ENCODE data around the gene TMC1. TPM values are rescaled to one million over a fixed set of nuclear protein-coding genes. Genes with fewer than 3 reads are reported as not detected.

TMC1 gene
- total RNA-seq, 4 donors from 2014 or later: 1.2 to 15.7 TPM; not detected in 2

DNA sequence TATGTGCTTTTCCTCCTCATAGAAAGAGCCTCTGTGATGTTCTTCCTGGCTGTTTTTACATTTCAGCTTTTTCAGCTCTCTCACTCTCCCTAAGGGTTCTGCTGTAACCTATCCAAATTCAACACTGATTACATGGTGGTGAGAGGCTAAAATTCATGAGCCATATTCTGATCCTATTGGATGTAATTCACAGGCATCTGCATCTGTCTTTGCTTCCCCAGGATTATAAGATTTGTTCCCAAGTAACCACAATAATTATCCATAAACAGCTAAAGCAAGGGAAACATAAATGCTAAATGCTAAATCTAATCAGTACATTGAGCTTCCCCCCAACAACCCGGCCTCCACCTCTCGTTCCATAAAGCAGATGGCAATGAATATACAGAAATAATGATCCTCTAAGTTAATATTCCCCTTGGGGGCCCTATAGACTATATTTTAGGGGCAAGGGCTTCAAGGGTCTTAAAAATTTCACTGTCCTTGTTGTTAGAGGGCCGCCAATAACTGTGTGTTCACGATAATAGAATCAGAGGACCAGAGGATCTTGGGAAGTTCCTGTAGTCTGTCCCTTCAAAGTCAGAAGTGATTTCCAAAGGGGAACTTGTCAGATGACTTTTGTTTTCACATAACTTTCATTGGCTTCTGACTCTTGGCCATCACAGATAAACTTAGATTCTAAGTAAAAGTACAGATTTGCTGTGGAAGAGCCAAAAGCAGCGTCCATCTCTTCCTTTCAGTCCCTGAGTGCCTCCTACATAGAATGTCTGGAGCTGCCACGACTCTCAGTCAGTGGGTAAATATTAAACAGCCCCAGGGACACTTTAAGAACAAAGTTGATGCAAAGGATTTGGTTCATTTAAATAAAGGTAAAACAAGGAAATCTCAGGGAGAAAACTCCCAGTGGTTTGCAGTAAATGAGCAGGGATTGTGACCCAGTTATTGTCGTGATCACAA, 305.9 kb downstream of the TMC1 start:
- TF ChIP-seq CTCF (IDR thresholded peaks at IDR 0.05 in 4 of 5, conservative IDR thresholded peaks at IDR 0.05 in 1 of 5): no peak
- TF ChIP-seq POLR2A (IDR thresholded peaks at IDR 0.05): no peak
- no peaks in the 10 kb centered on the region for H3K9me3 ChIP-seq
- peaks cover 0 to 3% of the 10 kb centered on the region in 2 donors for H3K4me1 ChIP-seq
- in situ Hi-C loops (cut with MboI; ENCODE audit: low sequenced_read_pairs in 4 of 4): loop anchor here in 3 of 4 donors (10.0 kb wide), 3 partner anchors 552 to 792 kb away; no protein-coding TSS in a partner anchor
- no peak overlapping the region for H3K4me3 ChIP-seq
- no peaks in the 10 kb centered on the region for H3K36me3 ChIP-seq
- intact Hi-C loops (cut with DNase I; ENCODE audit: low total_unique reads): no loop called here
- H3K27me3 ChIP-seq: no peaks in the 10 kb centered on the region
- peak overlapping the region; percentile 14 to 48 (median 31) for H3K27ac ChIP-seq
- ATAC-seq (peak; percentile 33 to 36), DNase-seq (no peak)

- Histone ChIP-seq H3K4me1 (peaks cover 0 to 3% of the 10 kb centered on the region in 2 donors), H3K9me3 (no peaks in the 10 kb centered on the region), H3K4me3 (no peak overlapping the region), H3K27ac (peak overlapping the region in 3 of 4 donors; percentile 14 to 27 (median 27)), H3K36me3 (no peaks in the 10 kb centered on the region), H3K27me3 (no peaks in the 10 kb centered on the region)
- intact Hi-C loops (cut with DNase I; ENCODE audit: low total_unique reads) (no loop called here), in situ Hi-C loops (cut with MboI; ENCODE audit: low sequenced_read_pairs in 4 of 4) (loop anchor here in 3 of 4 donors (10.0 kb wide), 3 partner anchors 553 to 793 kb away; no protein-coding TSS in a partner anchor)
- TF ChIP-seq CTCF (IDR thresholded peaks at IDR 0.05 in 4 of 5, conservative IDR thresholded peaks at IDR 0.05 in 1 of 5) (no peak), POLR2A (IDR thresholded peaks at IDR 0.05) (no peak)
- ATAC-seq: no peak
- no peak for DNase-seq
Measured at GRCh38 chr9:72827950-72828731, 306.7 kb downstream of the TMC1 start.

- Histone ChIP-seq H3K36me3 (no peaks in the 10 kb centered on the region), H3K27ac (no peak overlapping the region), H3K4me1 (no peaks in the 10 kb centered on the region), H3K4me3 (no peak overlapping the region), H3K9me3 (no peaks in the 10 kb centered on the region), H3K27me3 (no peaks in the 10 kb centered on the region)
- DNase-seq (no peak), ATAC-seq (no peak)
- in situ Hi-C loops (cut with MboI; ENCODE audit: low sequenced_read_pairs in 4 of 4) (no loop called here), intact Hi-C loops (cut with DNase I; ENCODE audit: low total_unique reads) (no loop called here)
- no peak for TF ChIP-seq CTCF (IDR thresholded peaks at IDR 0.05 in 4 of 5, conservative IDR thresholded peaks at IDR 0.05 in 1 of 5)
- no peak for TF ChIP-seq POLR2A (IDR thresholded peaks at IDR 0.05)
Measured at GRCh38 chr9:72834994-72835393, 313.6 kb downstream of the TMC1 start.

- no peaks in the 10 kb centered on the region for H3K27me3 ChIP-seq
- H3K36me3 ChIP-seq: no peaks in the 10 kb centered on the region
- no peak for DNase-seq
- TF ChIP-seq CTCF (IDR thresholded peaks at IDR 0.05 in 4 of 5, conservative IDR thresholded peaks at IDR 0.05 in 1 of 5) (no peak), POLR2A (IDR thresholded peaks at IDR 0.05) (no peak)
- in situ Hi-C loops (cut with MboI; ENCODE audit: low sequenced_read_pairs in 4 of 4) (no loop called here), intact Hi-C loops (cut with DNase I; ENCODE audit: low total_unique reads) (no loop called here)
- H3K4me3 ChIP-seq: no peak overlapping the region
- no peak for ATAC-seq
- no peak overlapping the region for H3K27ac ChIP-seq
- no peaks in the 10 kb centered on the region for H3K4me1 ChIP-seq
- no peaks in the 10 kb centered on the region for H3K9me3 ChIP-seq
Measured at GRCh38 chr9:72836790-72837189, 315.4 kb downstream of the TMC1 start.
